GM19467 (cell line): Measurements from ENCODE around the gene UBASH3B.
"Not testable (repeated sequence)": the region's sequence is repeated elsewhere in the genome, so short reads cannot be mapped to it uniquely, and the experiment has no call there.

Experiments used
- ATAC-seq: cut with Tn5 transposase; IDR thresholded peaks from one replicate; pipeline ENCODE4 v1.9.1; 2021; ENCODE audit warnings: mild to moderate bottlenecking, moderate library complexity; ENCODE audit not compliant: unreplicated experiment

Gene UBASH3B

DNA sequence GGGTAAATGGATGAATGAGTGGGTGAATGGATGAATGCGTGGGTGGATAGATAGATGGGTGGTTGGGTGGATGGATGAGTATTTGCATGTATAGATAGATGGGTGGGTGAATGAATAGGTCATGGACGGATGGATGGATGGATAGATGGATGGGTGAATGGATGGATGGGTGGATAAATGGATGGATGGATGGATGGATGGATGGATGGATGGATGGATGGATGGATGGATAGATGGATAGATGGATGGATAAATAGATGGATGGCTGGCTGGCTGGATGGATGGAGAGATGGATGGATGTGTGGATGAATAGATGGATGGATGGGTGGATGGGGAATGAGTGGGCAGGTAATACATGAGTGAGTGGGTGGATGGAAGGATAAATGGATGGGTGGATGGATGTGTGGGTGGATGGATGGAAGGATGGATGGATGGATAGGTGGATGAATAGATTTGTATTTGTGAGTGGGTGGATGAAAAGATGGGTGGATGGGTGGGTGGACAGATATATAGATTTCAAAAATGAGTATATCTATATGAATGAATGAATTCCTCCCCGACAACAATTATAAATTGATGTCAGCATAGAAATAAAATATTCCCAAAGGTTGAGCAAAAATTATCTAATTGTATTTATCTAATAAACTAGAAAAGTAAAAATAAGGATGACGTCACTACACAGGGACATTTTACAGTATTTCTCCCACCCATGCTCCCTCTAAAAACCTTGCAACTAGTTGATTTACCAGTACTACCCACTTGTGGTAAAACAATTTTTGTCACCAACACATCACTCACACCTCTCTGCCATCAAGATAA, 182.2 kb downstream of the UBASH3B start:
- no peak for ATAC-seq

- peak; percentile 74 for ATAC-seq
Measured at GRCh38 chr11:122843281-122844141, 188.0 kb downstream of the UBASH3B start.

GRCh38 chr11:122847466-122847865, 191.9 kb downstream of the UBASH3B start:
- no peak for ATAC-seq

DNA sequence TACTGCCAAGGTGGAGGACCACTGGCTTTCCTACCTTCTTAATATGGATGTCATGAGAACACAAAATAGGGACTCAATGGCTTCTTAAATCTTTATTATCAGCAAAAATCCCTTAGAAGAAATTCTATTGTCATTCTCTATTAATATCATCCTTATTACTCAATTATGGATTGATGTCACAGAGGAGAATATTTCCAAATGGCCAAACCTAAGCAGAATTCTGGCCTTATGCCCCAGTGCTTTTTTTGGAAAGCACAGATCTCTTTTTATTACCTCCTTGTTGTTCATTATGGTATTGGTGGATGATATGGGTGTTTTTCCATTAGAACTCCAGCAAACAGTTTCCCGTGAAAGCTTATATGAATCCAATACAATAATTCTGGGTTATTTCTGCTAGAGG, 192.7 kb downstream of the UBASH3B start:
- no peak for ATAC-seq

GRCh38 chr11:122850076-122850631, 194.6 kb downstream of the UBASH3B start:
- no peak for ATAC-seq

GRCh38 chr11:122851366-122851966, 195.9 kb downstream of the UBASH3B start:
- no peak for ATAC-seq

DNA sequence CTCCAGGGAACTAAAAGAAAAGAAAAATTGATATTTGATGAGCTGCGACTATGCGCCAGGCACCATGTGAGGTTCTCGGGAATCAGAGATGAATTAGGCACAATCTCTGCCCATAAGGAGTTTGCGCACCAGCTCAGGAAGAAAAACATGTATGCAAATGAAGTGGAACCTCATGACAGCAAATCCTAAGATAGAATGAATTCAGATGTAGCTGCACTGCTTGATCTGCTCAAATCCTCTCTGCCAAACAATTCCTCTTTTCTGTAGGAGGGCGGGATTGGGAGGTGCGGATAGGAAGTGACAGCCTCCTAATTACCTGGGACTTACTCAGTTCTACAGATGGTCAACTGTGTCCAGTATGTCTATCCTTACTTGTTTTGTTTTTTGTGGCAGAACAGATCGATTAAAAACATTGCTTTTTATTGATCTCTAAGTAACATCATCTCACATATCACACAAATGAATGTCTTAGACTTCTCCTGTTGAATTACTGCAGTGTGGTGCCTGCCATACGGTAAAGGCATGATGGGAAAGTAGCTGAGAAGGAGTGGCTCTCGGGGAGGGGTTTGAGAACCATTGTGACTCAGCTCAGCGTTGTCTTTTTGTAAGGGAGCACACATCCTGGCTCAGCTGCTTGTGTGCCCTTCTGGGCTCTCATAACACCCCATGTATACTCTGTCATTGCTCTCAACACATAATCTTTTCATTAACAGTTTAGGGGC, 196.7 kb downstream of the UBASH3B start:
- no peak for ATAC-seq

GRCh38 chr11:122852796-122853160, 197.3 kb downstream of the UBASH3B start:
- no peak for ATAC-seq

DNA sequence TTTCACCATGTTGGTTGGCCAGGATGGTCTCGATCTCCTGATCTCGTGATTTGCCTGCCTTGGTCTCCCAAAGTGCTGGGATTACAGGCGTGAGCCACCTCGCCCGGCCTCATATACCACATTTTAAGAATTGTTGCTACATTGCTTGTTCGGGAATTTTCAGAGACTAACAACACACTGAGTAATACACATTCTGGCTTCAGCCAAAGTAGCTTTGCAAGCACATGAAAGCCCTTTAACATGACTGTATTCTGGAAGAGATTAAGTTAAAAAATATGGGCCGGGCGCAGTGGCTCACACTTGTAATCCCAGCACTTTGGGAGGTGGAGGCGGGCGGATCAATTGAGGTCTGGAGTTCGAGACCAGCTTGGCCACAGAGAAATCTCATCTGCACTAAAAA, 197.7 kb downstream of the UBASH3B start:
- ATAC-seq, result no peak

GRCh38 chr11:122853971-122854446, 198.5 kb downstream of the UBASH3B start:
- no peak for ATAC-seq

GRCh38 chr11:122861631-122862030, 206.1 kb downstream of the UBASH3B start:
- no peak for ATAC-seq

- no peak for ATAC-seq
Measured at GRCh38 chr11:122862091-122862490, 206.6 kb downstream of the UBASH3B start.

DNA sequence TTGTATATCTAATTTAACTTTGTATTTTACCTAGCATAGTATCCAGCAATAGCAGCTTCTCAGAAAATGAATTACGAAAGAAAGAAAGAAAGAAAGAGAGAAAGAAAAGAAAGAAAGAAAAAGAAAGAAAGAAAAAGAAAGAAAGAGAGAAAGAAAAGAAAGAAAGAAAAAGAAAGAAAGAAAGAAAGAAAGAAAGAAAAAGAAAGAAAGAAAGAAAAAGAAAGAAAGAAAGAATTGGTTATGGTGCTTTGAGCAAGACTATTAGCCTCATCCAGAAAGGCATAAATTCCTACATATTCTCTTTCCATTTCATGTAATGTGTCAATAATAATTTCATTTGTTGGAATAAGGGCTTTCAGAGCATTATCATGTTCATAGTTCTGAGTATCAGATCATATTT, 207.6 kb downstream of the UBASH3B start:
- not testable (repeated sequence) for ATAC-seq

GRCh38 chr11:122863704-122864326, 208.3 kb downstream of the UBASH3B start:
- no peak for ATAC-seq
